Stimulated activated CD4-positive, alpha-beta T cell treated with anti-CD3 and anti-CD28 coated beads, TNF-alpha, amount 100 ng/mL, for 24 hours (primary cell): ENCODE results near the gene ABCB11.
"Not testable (repeated sequence)": the region's sequence is repeated elsewhere in the genome, so short reads cannot be mapped to it uniquely, and the experiment has no call there.

ENCODE experiments used
- DNase-seq, 3 experiments: peaks; one replicate each; pipeline ENCODE4 v3.0.0-alpha.2; 2020; ENCODE audit warnings: low read depth in 3 of 3

ABCB11 gene

GRCh38 chr2:169042856-169043255 is 11.7 kb upstream of the ABCB11 start:
- no peak for DNase-seq

GRCh38 chr2:169041594-169041993 is 10.5 kb upstream of the ABCB11 start:
- DNase-seq: no peak

- DNase-seq: no peak
Observed at GRCh38 chr2:169039702-169040101, 8.6 kb upstream of the ABCB11 start.

- DNase-seq: no peak
Observed at GRCh38 chr2:169038338-169038757, 7.2 kb upstream of the ABCB11 start.

- no peak for DNase-seq
Observed at GRCh38 chr2:169036736-169037440, 5.8 kb upstream of the ABCB11 start.

- no peak for DNase-seq
Observed at GRCh38 chr2:169035887-169036286, 4.8 kb upstream of the ABCB11 start.

- no peak for DNase-seq
Observed at GRCh38 chr2:169034984-169035544, 3.9 kb upstream of the ABCB11 start.

- no peak for DNase-seq
Observed at GRCh38 chr2:169034256-169034655, 3.1 kb upstream of the ABCB11 start.

- no peak for DNase-seq
Observed at GRCh38 chr2:169029341-169029740, 1.8 kb downstream of the ABCB11 start.

- DNase-seq: no peak
Observed at GRCh38 chr2:169027234-169027633, 3.9 kb downstream of the ABCB11 start.

- no peak for DNase-seq
Observed at GRCh38 chr2:169026056-169026455, 5.1 kb downstream of the ABCB11 start.

- DNase-seq: no peak
Observed at GRCh38 chr2:169023161-169023560, 8.0 kb downstream of the ABCB11 start.

- no peak for DNase-seq
Observed at GRCh38 chr2:169018390-169018789, 12.7 kb downstream of the ABCB11 start.

- no peak for DNase-seq
Observed at GRCh38 chr2:169015943-169016342, 15.2 kb downstream of the ABCB11 start.

GRCh38 chr2:169014780-169015179 is 16.3 kb downstream of the ABCB11 start:
- no peak for DNase-seq

- no peak for DNase-seq
Observed at GRCh38 chr2:169013628-169014026, 17.5 kb downstream of the ABCB11 start.

GRCh38 chr2:169012812-169013627 is 18.1 kb downstream of the ABCB11 start:
- no peak for DNase-seq

GRCh38 chr2:169012191-169012792 is 18.8 kb downstream of the ABCB11 start:
- DNase-seq: not testable (repeated sequence)

- no peak for DNase-seq
Observed at GRCh38 chr2:169011698-169012097, 19.4 kb downstream of the ABCB11 start.

GRCh38 chr2:169010633-169011460 is 20.3 kb downstream of the ABCB11 start:
- DNase-seq: no peak

GRCh38 chr2:169009865-169010579 is 21.1 kb downstream of the ABCB11 start:
- no peak for DNase-seq
